HUES48 (cell line): ENCODE data around the gene SEC24C.

Source experiments
- H3K27ac ChIP-seq: one replicate; pipeline ENCODE4 v1.7.0; 2013; ENCODE audit warnings: low read depth, low read length, inconsistent platforms
- H3K27me3 ChIP-seq: 2 replicates; pipeline ENCODE4 v1.6.1; 2013; ENCODE audit warnings: mild to moderate bottlenecking, low read length; ENCODE audit not compliant: control insufficient read depth, insufficient read depth
- H3K36me3 ChIP-seq: 2 replicates; pipeline ENCODE4 v1.6.1; 2013; ENCODE audit warnings: low read length; ENCODE audit not compliant: control insufficient read depth, insufficient read depth
- H3K4me1 ChIP-seq: 2 replicates; pipeline ENCODE4 v1.6.1; 2013; ENCODE audit warnings: mild to moderate bottlenecking, low read length; ENCODE audit not compliant: control insufficient read depth, insufficient read depth
- H3K4me3 ChIP-seq: 2 replicates; pipeline ENCODE4 v1.5.1; 2013; ENCODE audit warnings: mild to moderate bottlenecking, low read depth, low read length
- H3K9ac ChIP-seq: 2 replicates; pipeline ENCODE4 v1.6.1; 2013; ENCODE audit warnings: mild to moderate bottlenecking, low read depth, low read length, moderate library complexity
- H3K9me3 ChIP-seq: 2 replicates; pipeline ENCODE4 v1.6.1; 2013; ENCODE audit warnings: low read length; ENCODE audit not compliant: control insufficient read depth, insufficient read depth

Gene SEC24C

GRCh38 chr10:73816917-73817729 is 73.0 kb downstream of the SEC24C start:
- no peak overlapping the region for H3K9ac ChIP-seq
- H3K27me3 ChIP-seq: no peaks in the 10 kb centered on the region
- no peaks in the 10 kb centered on the region for H3K9me3 ChIP-seq
- H3K36me3 ChIP-seq: peaks cover 48% of the 10 kb centered on the region
- no peak overlapping the region for H3K4me3 ChIP-seq
- peaks cover 4% of the 10 kb centered on the region; the same call in 1 of the 2 replicates for H3K4me1 ChIP-seq
- H3K27ac ChIP-seq: no peak overlapping the region

- Histone ChIP-seq H3K36me3 (peaks cover 45% of the 10 kb centered on the region), H3K4me3 (no peak overlapping the region), H3K27me3 (no peaks in the 10 kb centered on the region), H3K27ac (no peak overlapping the region), H3K4me1 (no peaks in the 10 kb centered on the region; the same call in 1 of the 2 replicates), H3K9ac (no peak overlapping the region), H3K9me3 (no peaks in the 10 kb centered on the region)
Observed at GRCh38 chr10:73817826-73818225, 73.7 kb downstream of the SEC24C start.

- Histone ChIP-seq H3K27me3 (no peaks in the 10 kb centered on the region), H3K9ac (no peak overlapping the region), H3K27ac (no peak overlapping the region), H3K4me3 (no peak overlapping the region), H3K9me3 (no peaks in the 10 kb centered on the region), H3K36me3 (peaks cover 43% of the 10 kb centered on the region), H3K4me1 (no peaks in the 10 kb centered on the region)
Observed at GRCh38 chr10:73818402-73818801, 74.2 kb downstream of the SEC24C start.

GRCh38 chr10:73819081-73819480 is 74.9 kb downstream of the SEC24C start:
- no peak overlapping the region for H3K9ac ChIP-seq
- no peaks in the 10 kb centered on the region for H3K9me3 ChIP-seq
- H3K4me1 ChIP-seq: no peaks in the 10 kb centered on the region
- no peaks in the 10 kb centered on the region for H3K27me3 ChIP-seq
- peaks cover 44% of the 10 kb centered on the region for H3K36me3 ChIP-seq
- H3K4me3 ChIP-seq: no peak overlapping the region
- no peak overlapping the region for H3K27ac ChIP-seq

- Histone ChIP-seq H3K36me3 (peaks cover 41% of the 10 kb centered on the region), H3K9ac (no peak overlapping the region), H3K27ac (no peak overlapping the region)
Observed at GRCh38 chr10:73819513-73820093, 75.4 kb downstream of the SEC24C start.

More at GRCh38 chr10:73819513-73820093, 75.4 kb downstream of the SEC24C start:
- no peaks in the 10 kb centered on the region for H3K9me3 ChIP-seq
- no peak overlapping the region for H3K4me3 ChIP-seq
- H3K4me1 ChIP-seq: no peaks in the 10 kb centered on the region
- H3K27me3 ChIP-seq: no peaks in the 10 kb centered on the region
